SK-N-SH treated with all-trans-retinoic acid at 6 μM for 48 hours (cell line): Measurements from ENCODE around the gene SLC6A4.

Source experiments
- ATAC-seq: fragments of 200-7000 bp; cut with Tn5 transposase; 3 replicates; pipeline ENCODE4 v1.9.1; 2020; ENCODE audit warnings: mild to moderate bottlenecking, moderate library complexity
- ARNTL ChIP-seq: fragments of 450-650 bp; formaldehyde crosslinking; IDR thresholded peaks from 2 replicates; pipeline ENCODE4 v1.5.0; 2020; ENCODE audit warnings: low read depth, mild to moderate bottlenecking, moderate library complexity, borderline replicate concordance
- BACH2 ChIP-seq: fragments of 250-450 bp; sonication (Bioruptor Pico); IDR thresholded peaks from 2 replicates; pipeline ENCODE4 v1.9.0; 2021; ENCODE audit warnings: mild to moderate bottlenecking, borderline replicate concordance
- CREB5 ChIP-seq: fragments of 250-450 bp; sonication (Bioruptor Pico); IDR thresholded peaks from 2 replicates; pipeline ENCODE4 v1.5.1; 2020; ENCODE audit warnings: low read depth, mild to moderate bottlenecking, moderate library complexity
- CSDC2 ChIP-seq: fragments of 250-450 bp; sonication (Bioruptor Pico); IDR thresholded peaks from 2 replicates; pipeline ENCODE4 v1.5.0; 2020; ENCODE audit warnings: mild to moderate bottlenecking, moderate library complexity
- ESRRG ChIP-seq: fragments of 250-450 bp; sonication (Bioruptor Pico); IDR thresholded peaks from 2 replicates; pipeline ENCODE4 v1.6.1; 2021; ENCODE audit warnings: mild to moderate bottlenecking
- GLIS3 ChIP-seq: fragments of 250-450 bp; sonication (Bioruptor Pico); IDR thresholded peaks from 2 replicates; pipeline ENCODE4 v1.5.0; 2020; ENCODE audit warnings: mild to moderate bottlenecking, moderate library complexity
- OSR1 ChIP-seq: fragments of 250-450 bp; sonication (Bioruptor Pico); IDR thresholded peaks from 2 replicates; pipeline ENCODE4 v1.8.0; 2022; ENCODE audit warnings: moderate library complexity, mild to moderate bottlenecking, inconsistent platforms
- PATZ1 ChIP-seq: fragments of 250-450 bp; sonication (Bioruptor Pico); IDR thresholded peaks from 2 replicates; pipeline ENCODE4 v1.8.0; 2020; ENCODE audit warnings: mild to moderate bottlenecking, moderate library complexity, borderline replicate concordance
- POU6F1 ChIP-seq: fragments of 250-450 bp; sonication (Bioruptor Pico); IDR thresholded peaks from 2 replicates; pipeline ENCODE4 v1.8.0; 2021; ENCODE audit warnings: low read depth, mild to moderate bottlenecking, moderate library complexity, borderline replicate concordance
- PPARA ChIP-seq: fragments of 250-450 bp; sonication (Bioruptor Pico); IDR thresholded peaks from 2 replicates; pipeline ENCODE4 v1.5.0; 2020; ENCODE audit warnings: mild to moderate bottlenecking, borderline replicate concordance
- RARB ChIP-seq: fragments of 250-450 bp; sonication (Bioruptor Pico); IDR thresholded peaks from 2 replicates; pipeline ENCODE4 v1.8.0; 2021; ENCODE audit warnings: mild to moderate bottlenecking, moderate library complexity
- SNAI2 ChIP-seq: fragments of 250-450 bp; sonication (Bioruptor Pico); IDR thresholded peaks from 2 replicates; pipeline ENCODE4 v1.5.0; 2020; ENCODE audit warnings: mild to moderate bottlenecking, moderate library complexity
- TCF4 ChIP-seq: fragments of 250-450 bp; sonication (Bioruptor Pico); IDR thresholded peaks from 2 replicates; pipeline ENCODE4 v1.8.0; 2021; ENCODE audit warnings: mild to moderate bottlenecking, moderate library complexity, borderline replicate concordance
- TOX ChIP-seq: fragments of 250-450 bp; sonication (Bioruptor Pico); IDR thresholded peaks from 2 replicates; pipeline ENCODE4 v1.8.0; 2021; ENCODE audit warnings: mild to moderate bottlenecking, moderate library complexity, borderline replicate concordance
- TSHZ2 ChIP-seq: fragments of 250-450 bp; sonication (Bioruptor Pico); IDR thresholded peaks from 2 replicates; pipeline ENCODE4 v1.5.0; 2020; ENCODE audit warnings: mild to moderate bottlenecking, moderate library complexity
- ZC3H10 ChIP-seq: fragments of 250-450 bp; sonication (Bioruptor Pico); IDR thresholded peaks from 2 replicates; pipeline ENCODE4 v1.5.1; 2021; ENCODE audit warnings: mild to moderate bottlenecking, moderate library complexity
- ZFP3 ChIP-seq: fragments of 250-450 bp; sonication (Bioruptor Pico); IDR thresholded peaks from 2 replicates; pipeline ENCODE4 v1.5.0; 2020; ENCODE audit warnings: mild to moderate bottlenecking, moderate library complexity
- ZNF565 ChIP-seq: fragments of 450-650 bp; formaldehyde crosslinking; conservative IDR thresholded peaks from 2 replicates; pipeline ENCODE4 v1.5.0; 2020; ENCODE audit warnings: low read depth, mild to moderate bottlenecking, moderate library complexity
- ZNF8 ChIP-seq: fragments of 450-650 bp; formaldehyde crosslinking; IDR thresholded peaks from 2 replicates; pipeline ENCODE4 v1.5.0; 2020; ENCODE audit warnings: mild to moderate bottlenecking, moderate library complexity

The SLC6A4 gene

GRCh38 chr17:30232824-30233427, 2.6 kb downstream of the SLC6A4 start:
- ATAC-seq, result no peak
- TF ChIP-seq RARB (no peak), TCF4 (CRISPR knock-in tag) (no peak), OSR1 (CRISPR knock-in tag) (no peak), ZC3H10 (CRISPR knock-in tag) (no peak), TOX (CRISPR knock-in tag) (no peak), PATZ1 (CRISPR knock-in tag) (no peak), ZFP3 (no peak), ZNF565 (no peak), ARNTL (no peak), CREB5 (CRISPR knock-in tag) (no peak), POU6F1 (CRISPR knock-in tag) (no peak), CSDC2 (CRISPR knock-in tag) (no peak), TSHZ2 (CRISPR knock-in tag) (no peak), BACH2 (CRISPR knock-in tag) (no peak), ESRRG (no peak), ZNF8 (no peak), PPARA (no peak), GLIS3 (CRISPR knock-in tag) (no peak)

GRCh38 chr17:30232015-30232823, 3.3 kb downstream of the SLC6A4 start:
- no peak for ATAC-seq
- TF ChIP-seq GLIS3 (CRISPR knock-in tag) (no peak), TSHZ2 (CRISPR knock-in tag) (no peak), ARNTL (no peak), ESRRG (no peak), POU6F1 (CRISPR knock-in tag) (no peak), SNAI2 (no peak), RARB (no peak)
- TF ChIP-seq, all 23 proteins: peak for 0
